Hepatocyte (in vitro differentiated cells): ENCODE results near the gene MDM2. TPM values are rescaled to one million over a fixed set of nuclear protein-coding genes. Genes with fewer than 3 reads are reported as not detected.

ENCODE experiments used
- DNase-seq: peaks from one replicate; pipeline ENCODE4 v3.0.0-alpha.2; 2016; ENCODE audit warnings: low spot score
- H2AFZ ChIP-seq: fragments of 200-600 bp; sonication (generic); 2 replicates; pipeline ENCODE4 v1.6.0; 2016; ENCODE audit warnings: antibody characterized with exemption, mild to moderate bottlenecking
- H3K27ac ChIP-seq: fragments of 200-600 bp; sonication (generic); 2 replicates; pipeline ENCODE4 v1.5.1; 2016; ENCODE audit warnings: mild to moderate bottlenecking
- H3K27me3 ChIP-seq: fragments of 200-600 bp; sonication (generic); 2 replicates; pipeline ENCODE4 v1.6.1; 2016
- H3K36me3 ChIP-seq: fragments of 200-600 bp; sonication (generic); replicated peaks from 2 replicates; pipeline ENCODE4 v1.5.1; 2016; ENCODE audit warnings: low read depth; ENCODE audit not compliant: insufficient read depth
- H3K4me1 ChIP-seq: fragments of 200-600 bp; sonication (generic); 2 replicates; pipeline ENCODE4 v1.5.1; 2016; ENCODE audit warnings: mild to moderate bottlenecking, moderate library complexity; ENCODE audit not compliant: insufficient read depth
- H3K4me2 ChIP-seq: fragments of 200-600 bp; sonication (generic); 2 replicates; pipeline ENCODE4 v1.6.0; 2016
- H3K4me3 ChIP-seq: fragments of 200-600 bp; sonication (generic); 2 replicates; pipeline ENCODE4 v1.5.1; 2016; ENCODE audit warnings: mild to moderate bottlenecking
- H3K79me2 ChIP-seq: fragments of 200-600 bp; sonication (generic); 2 replicates; pipeline ENCODE4 v1.6.0; 2017; ENCODE audit warnings: mild to moderate bottlenecking
- H3K9me2 ChIP-seq: fragments of 200-600 bp; sonication (generic); replicated peaks from 2 replicates; pipeline ENCODE4 v1.6.0; 2017; ENCODE audit warnings: mild to moderate bottlenecking; ENCODE audit not compliant: insufficient read depth
- H3K9me3 ChIP-seq: fragments of 200-600 bp; sonication (generic); 2 replicates; pipeline ENCODE4 v1.5.1; 2016; ENCODE audit warnings: low read depth, mild to moderate bottlenecking
- H4K20me1 ChIP-seq: fragments of 200-600 bp; sonication (generic); 2 replicates; pipeline ENCODE4 v1.6.0; 2016; ENCODE audit warnings: mild to moderate bottlenecking; ENCODE audit not compliant: insufficient read depth, poor library complexity, severe bottlenecking
- CTCF ChIP-seq: fragments of 200-600 bp; sonication (generic); IDR thresholded peaks from 2 replicates; pipeline ENCODE4 v1.5.1; 2016; ENCODE audit warnings: antibody characterized with exemption, mild to moderate bottlenecking; ENCODE audit not compliant: poor library complexity
- EZH2 ChIP-seq: fragments of 200-600 bp; sonication (generic); IDR thresholded peaks from 2 replicates; pipeline ENCODE4 v1.6.1; 2016; ENCODE audit warnings: antibody characterized with exemption, mild to moderate bottlenecking, borderline replicate concordance
- EZH2phosphoT487 ChIP-seq: fragments of 200-600 bp; sonication (generic); IDR thresholded peaks from one replicate; pipeline ENCODE4 v1.6.1; 2018; ENCODE audit warnings: antibody characterized with exemption, mild to moderate bottlenecking, low read depth, moderate library complexity; ENCODE audit not compliant: unreplicated experiment, severe bottlenecking
- WGBS: methylation state at CpG from one replicate; pipeline ENCODE4 v1.1.6; 2016; ENCODE audit warnings: low lambda C conversion rate; ENCODE audit errors: missing lambda C conversion rate; 5-methylcytosine and 5-hydroxymethylcytosine counted together
- polyA plus RNA-seq: library from polyadenylated mRNA; unstranded; fragments of >200 nt; fragmentation: Nextera tagmentation; extraction: Ambion mirVana; gene quantifications from 2 replicates; pipeline ENCODE4 v1.2.1, GENCODE V29; 2016
- total RNA-seq: library from RNA; depleted of rRNA; stranded (reverse); fragments of >200 nt; gene quantifications from 2 replicates; pipeline ENCODE4 v1.2.3, GENCODE V29; 2014

Gene MDM2
- total and polyA plus RNA-seq, 2 experiments from 2014 or later, result 42.0 to 77.4 TPM

GRCh38 chr12:68780731-68781130, 27.2 kb upstream of the MDM2 start:
- TF ChIP-seq EZH2phosphoT487 (no peak), CTCF (no peak), EZH2 (no peak)
- no peak overlapping the region for H3K4me2 ChIP-seq
- H2AFZ ChIP-seq, result no peak overlapping the region
- DNase-seq, result no peak
- no peak overlapping the region for H3K27ac ChIP-seq
- H3K9me3 ChIP-seq, result no peaks in the 10 kb centered on the region
- H3K4me3 ChIP-seq, result no peak overlapping the region
- no peaks in the 10 kb centered on the region for H3K9me2 ChIP-seq
- no peaks in the 10 kb centered on the region for H3K4me1 ChIP-seq
- H3K79me2 ChIP-seq, result no peaks in the 10 kb centered on the region
- no peaks in the 10 kb centered on the region for H3K36me3 ChIP-seq
- H3K27me3 ChIP-seq, result no peaks in the 10 kb centered on the region
- H4K20me1 ChIP-seq, result no peaks in the 10 kb centered on the region
- WGBS, result 75% methylated on average over 6 of the region's 6 CpGs

- Histone ChIP-seq H2AFZ (no peak overlapping the region), H3K4me1 (no peaks in the 10 kb centered on the region), H3K4me3 (no peak overlapping the region), H3K36me3 (no peaks in the 10 kb centered on the region), H3K27me3 (no peaks in the 10 kb centered on the region), H4K20me1 (no peaks in the 10 kb centered on the region), H3K79me2 (no peaks in the 10 kb centered on the region), H3K27ac (no peak overlapping the region), H3K9me2 (no peaks in the 10 kb centered on the region), H3K4me2 (no peak overlapping the region), H3K9me3 (no peaks in the 10 kb centered on the region)
- DNase-seq, result no peak
- TF ChIP-seq EZH2 (no peak), EZH2phosphoT487 (no peak), CTCF (no peak)
- 85% methylated on average over 6 of the region's 6 CpGs for WGBS
These were observed 26.2 kb upstream of the MDM2 start for GRCh38 chr12:68781728-68782127.

- H2AFZ ChIP-seq, result no peak overlapping the region
- no peaks in the 10 kb centered on the region for H3K9me3 ChIP-seq
- H4K20me1 ChIP-seq, result no peaks in the 10 kb centered on the region
- peaks cover 2% of the 10 kb centered on the region for H3K4me1 ChIP-seq
- no peaks in the 10 kb centered on the region for H3K9me2 ChIP-seq
- H3K36me3 ChIP-seq, result no peaks in the 10 kb centered on the region
- no peak overlapping the region for H3K4me2 ChIP-seq
- no peaks in the 10 kb centered on the region for H3K27me3 ChIP-seq
- no peak overlapping the region for H3K27ac ChIP-seq
- WGBS, result 43% methylated on average over 8 of the region's 8 CpGs
- DNase-seq, result no peak
- H3K4me3 ChIP-seq, result no peak overlapping the region
- TF ChIP-seq EZH2phosphoT487 (no peak), CTCF (no peak), EZH2 (no peak)
- no peaks in the 10 kb centered on the region for H3K79me2 ChIP-seq
These were observed 24.0 kb upstream of the MDM2 start for GRCh38 chr12:68784015-68784414.

- peaks cover 2% of the 10 kb centered on the region for H3K4me1 ChIP-seq
These were observed 22.6 kb upstream of the MDM2 start for GRCh38 chr12:68785358-68785757.

More at GRCh38 chr12:68785358-68785757, 22.6 kb upstream of the MDM2 start:
- Histone ChIP-seq H3K27ac (no peak overlapping the region), H3K9me3 (no peaks in the 10 kb centered on the region), H4K20me1 (no peaks in the 10 kb centered on the region), H3K27me3 (no peaks in the 10 kb centered on the region), H3K4me3 (no peak overlapping the region), H3K9me2 (no peaks in the 10 kb centered on the region), H3K36me3 (no peaks in the 10 kb centered on the region), H2AFZ (no peak overlapping the region), H3K4me2 (no peak overlapping the region), H3K79me2 (no peaks in the 10 kb centered on the region)
- whole genome bisulfite sequencing, result 79% methylated on average over 2 of the region's 2 CpGs
- TF ChIP-seq EZH2 (no peak), EZH2phosphoT487 (no peak), CTCF (no peak)
- no peak for DNase-seq
